Panc1 (cell line): Measurements from ENCODE around the gene MATCAP1. TPM values are rescaled to one million over a fixed set of nuclear protein-coding genes. Genes with fewer than 3 reads are reported as not detected.

Experiments used
- ATAC-seq: fragments of 200-7000 bp; cut with Tn5 transposase; 2 replicates; pipeline ENCODE4 v1.9.1; 2020; ENCODE audit warnings: mild to moderate bottlenecking, moderate library complexity
- BruUV-seq: library from RNA; stranded (reverse); fragments of 400-500 nt; replicated peaks from 2 replicates; lab custom pipeline; 2021; lab: Mats Ljungman, UMichigan
- CTCF ChIA-PET: fragments of 300-600 bp; sonication (Branson Sonifier 250); formaldehyde crosslinking; loops from one replicate; lab custom pipeline; 2022; ENCODE audit warnings: antibody characterized with exemption; lab: Charles Lee
- POLR2A ChIA-PET: fragments of 300-600 bp; sonication (Branson Sonifier 250); formaldehyde crosslinking; loops from one replicate; lab custom pipeline; 2022; ENCODE audit warnings: antibody characterized with exemption; lab: Charles Lee
- DNase-seq: peaks from one replicate; pipeline ENCODE4 v3.0.0-alpha.2; 2010; ENCODE audit warnings: low read depth, low spot score
- H3K27ac ChIP-seq: 2 replicates; pipeline ENCODE4 v1.5.1; 2011; ENCODE audit warnings: mild to moderate bottlenecking, low read length, inconsistent platforms
- H3K27me3 ChIP-seq: fragments of 200-500 bp; sonication (Bioruptor generic); 2 replicates; pipeline ENCODE4 v1.6.0; 2014; ENCODE audit warnings: low read length, inconsistent platforms; ENCODE audit not compliant: control insufficient read depth, insufficient read depth
- H3K36me3 ChIP-seq: fragments of 200-500 bp; sonication (Bioruptor generic); 2 replicates; pipeline ENCODE4 v1.5.1; 2014; ENCODE audit warnings: inconsistent platforms, mild to moderate bottlenecking, low read length, moderate library complexity; ENCODE audit not compliant: control insufficient read depth, insufficient read depth
- H3K4me1 ChIP-seq: 2 replicates; pipeline ENCODE4 v1.5.1; 2011; ENCODE audit warnings: inconsistent platforms, mild to moderate bottlenecking, low read length, moderate library complexity; ENCODE audit not compliant: control insufficient read depth, insufficient read depth
- H3K4me3 ChIP-seq, 2 experiments: 2 replicates each; pipeline ENCODE4 v1.5.1; 2011 to 2012; ENCODE audit warnings: low read depth in 2 of 2, low read length in 2 of 2, mild to moderate bottlenecking in 2 of 2, inconsistent platforms in 1 of 2, moderate library complexity in 1 of 2
- H3K9me3 ChIP-seq: fragments of 200-500 bp; sonication (Bioruptor generic); 2 replicates; pipeline ENCODE4 v1.5.1; 2014; ENCODE audit warnings: low read depth, mild to moderate bottlenecking, inconsistent platforms, low read length, moderate library complexity; ENCODE audit not compliant: control insufficient read depth, insufficient read depth
- CTCF ChIP-seq: fragments of 450-650 bp; IDR thresholded peaks from 2 replicates; pipeline ENCODE4 v1.5.1; 2017; ENCODE audit warnings: mild to moderate bottlenecking
- POLR2AphosphoS5 ChIP-seq: IDR thresholded peaks from 2 replicates; pipeline ENCODE4 v1.6.1; 2012; ENCODE audit warnings: mild to moderate bottlenecking, low read depth, low read length, moderate library complexity
- REST ChIP-seq, 2 experiments: IDR thresholded peaks; 2 replicates each; pipeline ENCODE4 v1.6.1; 2011 to 2012; ENCODE audit warnings: low read depth in 2 of 2, control low read depth in 1 of 2, low read length in 1 of 2, mild to moderate bottlenecking in 1 of 2, moderate library complexity in 1 of 2; ENCODE audit not compliant: insufficient read depth in 1 of 2
- SIN3A ChIP-seq: IDR thresholded peaks from 2 replicates; pipeline ENCODE4 v1.6.1; 2012; ENCODE audit warnings: low read depth, mild to moderate bottlenecking, low read length, moderate library complexity, borderline replicate concordance; ENCODE audit not compliant: insufficient read depth
- TCF7L2 ChIP-seq: IDR thresholded peaks from 2 replicates; pipeline ENCODE4 v1.6.1; 2011; ENCODE audit warnings: mild to moderate bottlenecking, low read depth, low read length, inconsistent platforms
- in situ Hi-C: cut with HindIII; loops from 2 replicates; pipeline ENCODE4 v1.10.0; 2016; ENCODE audit warnings: low sequenced_read_pairs, low pct_unique_long_range_greater_than_20kb
- intact Hi-C: fragments of 100-400 bp; cut with micrococcal nuclease; formaldehyde crosslinking; loops from one replicate; pipeline ENCODE4 v1.10.0; 2022; ENCODE audit not compliant: unreplicated experiment
- total RNA-seq: library from RNA; stranded (reverse); gene quantifications from one replicate; pipeline ENCODE4 v1.2.1, GENCODE V29; 2021; ENCODE audit not compliant: unreplicated experiment

MATCAP1 gene
- total RNA-seq, 1 experiment from 2014 or later, result 13.9 TPM

GRCh38 chr16:67199011-67199807 lies 15.4 kb upstream of the MATCAP1 start, which contains the start of gene ELMO3:
Gene ELMO3, plus strand, starts transcription at chr16:67199131. Its CDS starts 196 bp downstream, at chr16:67199327.
- intact Hi-C loops, result no loop called here
- ChIA-PET CTCF (interaction anchor here (0.7 kb wide), 1 partner anchor 10 kb away, joined by 4 read pairs; no protein-coding TSS in a partner anchor), POLR2A (no interaction called here)
- no peak within 1 kb of the TSS for H3K4me3 ChIP-seq
- ATAC-seq (peak; percentile 43), DNase-seq (no peak)
- H3K9me3 ChIP-seq, result no peaks in the 10 kb centered on the region
- H3K27me3 ChIP-seq, result no peaks in the 10 kb centered on the region
- peak; percentile 62; the same call in 1 of the 2 replicates for TF ChIP-seq CTCF
- no peak for TF ChIP-seq POLR2AphosphoS5
- no peak for TF ChIP-seq TCF7L2
- H3K27ac ChIP-seq, result peak within 1 kb of the TSS; percentile 23; the same call in 1 of the 2 replicates
- H3K36me3 ChIP-seq, result peaks cover 4% of the 10 kb centered on the region
- in situ Hi-C loops, result no loop called here
- peaks cover 14% of the 10 kb centered on the region for H3K4me1 ChIP-seq
- BruUV-seq, result no TSS peak

- no peak overlapping the region for H3K4me3 ChIP-seq
- BruUV-seq, result no TSS peak
- peak; percentile 82 for TF ChIP-seq CTCF
- no peak for TF ChIP-seq SIN3A
- TF ChIP-seq REST (IDR thresholded peaks at IDR 0.05; ENCODE audit: insufficient read depth in 1 of 2, low read depth in 2 of 2, low read length in 1 of 2), result no peak
- no peak for TF ChIP-seq POLR2AphosphoS5
- in situ Hi-C loops (no loop called here), intact Hi-C loops (no loop called here)
- H3K9me3 ChIP-seq, result no peaks in the 10 kb centered on the region
- ATAC-seq, result peak; percentile 80
- ChIA-PET POLR2A (interaction anchor here (1.0 kb wide), 1 partner anchor 11 kb away, joined by 4 read pairs; no protein-coding TSS in a partner anchor), CTCF (interaction anchor here (0.6 to 1.1 kb wide), 3 partner anchors 8 to 29 kb away, joined by 3 to 4 read pairs (median 4); partner anchors contain the start of genes EXOC3L1 and TMEM208)
- peaks cover 5% of the 10 kb centered on the region for H3K36me3 ChIP-seq
- no peak overlapping the region; the same call in 1 of the 2 replicates for H3K27ac ChIP-seq
- DNase-seq, result no peak
- no peaks in the 10 kb centered on the region for H3K27me3 ChIP-seq
- H3K4me1 ChIP-seq, result peaks cover 16% of the 10 kb centered on the region
These were observed 14.5 kb upstream of the MATCAP1 start for GRCh38 chr16:67198238-67198734.
